Eye (tissue), 1 donor: ENCODE results near the gene VPS11.
A peak's percentile ranks its signal among the peaks of the same experiment; 100 is the strongest.
"Not testable (repeated sequence)": the region's sequence is repeated elsewhere in the genome, so short reads cannot be mapped to it uniquely, and the experiment has no call there.

Source experiments
- DNase-seq: peaks from one replicate; pipeline ENCODE4 v3.0.0-alpha.2; 2015

The VPS11 gene

DNA sequence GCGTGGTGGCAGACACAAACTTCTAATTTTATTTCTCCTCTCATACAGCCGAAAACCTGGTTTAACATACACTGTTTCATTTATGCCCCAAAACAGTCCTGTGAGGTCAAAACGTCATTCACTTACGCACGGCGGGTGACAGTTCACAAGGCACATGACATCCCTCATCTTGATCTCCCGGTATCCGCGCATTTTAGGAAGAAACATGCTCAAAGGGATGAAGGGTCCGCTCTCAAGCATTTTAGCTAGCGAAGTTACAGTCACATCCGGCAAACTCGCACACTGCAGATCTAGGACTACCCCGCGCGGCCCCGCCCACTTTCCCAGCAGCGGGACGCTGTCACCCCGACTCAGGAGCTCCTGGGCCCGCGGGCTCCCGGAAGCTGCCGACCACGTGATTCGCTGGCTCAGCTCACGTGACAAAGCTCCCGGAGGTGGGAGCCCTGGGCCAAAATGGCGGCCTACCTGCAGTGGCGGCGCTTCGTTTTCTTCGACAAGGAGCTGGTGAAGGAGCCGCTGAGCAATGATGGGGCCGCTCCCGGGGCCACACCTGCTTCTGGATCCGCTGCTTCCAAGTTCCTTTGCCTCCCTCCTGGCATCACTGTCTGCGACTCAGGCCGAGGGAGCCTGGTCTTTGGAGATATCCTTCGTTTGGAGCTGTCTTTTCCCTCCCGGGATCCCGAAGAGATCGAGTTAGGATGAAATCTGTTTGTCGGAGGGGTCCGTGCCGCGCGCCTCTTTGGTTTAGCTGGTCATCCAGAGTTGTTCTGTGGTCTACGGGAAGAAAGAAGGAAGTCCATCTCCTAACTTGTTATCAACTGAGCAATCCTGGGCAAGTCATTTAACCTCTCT lies at the start of gene VPS11:
Gene VPS11, plus strand, starts transcription at position 448 of the 852 bp plus-strand sequence. Its CDS starts 6 bp downstream, at position 454.
- peak; percentile 97 for DNase-seq

DNA sequence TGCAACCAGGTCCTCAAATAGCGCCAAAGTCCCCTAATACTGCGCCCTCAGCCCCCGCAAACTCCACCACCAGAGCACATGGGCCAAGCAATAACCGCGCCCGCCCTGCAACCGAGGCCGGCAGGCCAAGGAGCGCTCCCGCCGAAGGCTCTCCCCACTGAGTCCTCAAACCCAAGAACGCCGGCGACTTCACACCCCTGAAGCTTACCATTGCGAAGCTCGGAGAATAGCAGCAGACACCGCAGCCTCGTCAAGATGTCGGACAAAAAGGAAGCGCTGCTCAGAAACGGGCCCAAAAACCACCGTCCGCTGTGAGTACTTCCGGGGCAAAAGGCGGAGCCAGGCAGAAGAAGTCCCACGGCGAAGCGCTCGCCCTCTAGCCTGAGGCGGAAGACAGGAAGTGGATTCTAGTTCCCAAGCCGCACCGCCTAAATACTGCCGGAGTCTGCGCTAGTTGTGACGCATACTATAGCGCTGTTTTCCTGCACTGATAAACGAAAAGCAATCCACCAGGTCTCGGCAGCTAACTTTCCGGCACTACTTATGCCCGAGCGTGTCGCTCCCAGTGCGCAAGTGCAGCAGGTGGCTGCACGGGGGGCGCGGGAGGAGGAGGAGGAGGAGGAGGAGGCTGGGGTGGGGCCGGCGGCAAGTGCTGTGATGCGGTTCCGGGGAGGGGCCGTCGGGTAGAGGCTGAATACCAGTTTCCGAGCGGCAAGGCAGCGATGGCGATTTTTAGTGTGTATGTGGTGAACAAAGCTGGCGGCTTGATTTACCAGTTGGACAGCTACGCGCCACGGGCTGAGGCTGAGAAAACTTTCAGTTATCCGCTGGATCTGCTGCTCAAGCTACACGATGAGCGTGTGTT lies 49.3 kb upstream of the VPS11 start, which contains the start of the genes RPS25 and TRAPPC4:
Gene RPS25, minus strand, starts transcription at position 270 of the 865 bp plus-strand sequence. Its CDS starts 59 bp downstream, at position 211.
Gene TRAPPC4, plus strand, starts transcription at position 693 of the 865 bp plus-strand sequence. Its CDS starts 30 bp downstream, at position 723.
- DNase-seq: peak; percentile 99

DNA sequence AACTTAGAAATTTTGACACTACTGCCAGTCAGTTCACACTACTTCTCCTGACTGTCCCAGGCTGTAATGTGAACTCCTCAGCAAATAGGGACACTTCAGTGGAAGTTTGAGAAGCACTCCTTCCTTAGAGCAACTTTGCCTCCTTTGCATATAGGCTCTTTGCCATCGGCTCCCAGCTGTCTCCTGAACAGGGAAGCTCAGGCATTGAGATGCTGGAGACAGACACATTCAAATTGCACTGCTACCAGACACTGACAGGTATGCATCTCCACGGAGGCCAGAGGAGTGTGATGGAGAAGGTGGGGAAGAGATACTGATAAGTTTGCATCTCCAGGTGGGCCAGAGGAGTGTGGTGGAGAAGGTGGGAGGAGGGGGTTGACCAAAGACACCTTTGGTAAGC lies 47.6 kb upstream of the VPS11 start:
- DNase-seq: no peak

DNA sequence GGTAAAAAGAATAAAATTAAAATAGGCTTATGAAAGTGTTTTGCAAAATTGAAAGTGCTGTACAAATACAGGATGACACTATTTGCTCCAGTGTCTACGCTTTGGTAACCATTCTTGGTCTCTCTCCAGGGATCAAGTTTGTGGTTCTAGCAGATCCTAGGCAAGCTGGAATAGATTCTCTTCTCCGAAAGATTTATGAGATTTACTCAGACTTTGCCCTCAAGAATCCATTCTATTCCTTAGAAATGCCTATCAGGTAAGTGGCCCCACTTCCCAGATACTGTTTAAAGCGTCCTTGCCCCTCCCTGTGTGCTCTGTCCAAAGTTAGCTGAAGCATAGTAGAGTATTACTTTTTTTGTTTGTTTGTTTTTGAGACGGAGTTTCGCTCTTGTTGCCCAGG lies 46.0 kb upstream of the VPS11 start:
- no peak for DNase-seq

DNA sequence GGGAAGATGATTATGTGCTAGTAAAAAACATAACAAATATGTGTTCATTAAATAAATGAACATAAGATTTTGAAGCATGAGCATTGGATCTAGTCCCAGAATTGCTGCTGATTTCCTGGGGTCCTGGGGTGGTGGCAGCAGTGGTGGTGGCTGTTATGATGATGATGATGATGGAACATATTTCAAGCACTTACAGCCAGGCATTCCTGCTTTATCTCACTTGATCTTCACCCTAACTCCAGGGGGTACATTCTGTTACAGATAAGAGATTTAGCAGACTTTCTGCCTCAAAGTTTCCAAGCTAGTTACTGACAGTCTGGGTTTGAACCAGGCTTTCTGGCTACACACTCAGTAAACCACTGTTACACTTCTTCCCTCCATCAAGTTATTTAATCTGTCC lies 43.9 kb upstream of the VPS11 start:
- DNase-seq: no peak

DNA sequence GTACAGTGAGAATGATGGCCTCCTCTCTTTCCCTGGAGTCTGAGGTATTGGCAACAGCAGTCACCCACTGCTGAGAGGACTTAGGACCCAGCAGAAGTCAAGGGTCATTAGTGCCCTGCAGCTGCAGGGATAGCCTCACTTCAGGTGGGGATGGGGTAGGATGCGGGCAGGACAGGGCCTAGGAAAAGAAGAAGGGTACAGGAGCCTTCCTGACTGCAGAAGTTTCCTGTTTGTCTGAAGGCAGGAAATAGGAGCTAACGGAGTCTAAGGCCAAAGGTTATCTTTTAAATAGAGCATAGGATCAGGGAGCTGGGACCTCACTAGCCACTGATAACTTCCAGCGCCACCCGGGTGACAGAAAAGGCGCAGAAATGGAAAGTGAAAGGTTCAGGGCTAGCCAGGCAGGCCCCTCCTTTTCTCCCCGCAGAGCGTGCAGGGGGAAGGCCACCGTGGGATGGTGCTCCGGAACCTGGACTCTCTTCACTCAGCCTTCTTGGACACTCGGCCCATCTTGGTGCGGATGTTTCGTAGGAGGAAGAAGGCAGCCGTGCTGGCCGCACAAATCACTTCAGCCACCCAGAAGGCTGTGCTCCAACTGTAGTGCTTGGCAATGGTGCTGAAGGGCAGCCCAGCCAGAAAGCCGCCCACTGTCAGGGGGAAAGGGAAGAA lies 43.1 kb upstream of the VPS11 start:
- DNase-seq: no peak

DNA sequence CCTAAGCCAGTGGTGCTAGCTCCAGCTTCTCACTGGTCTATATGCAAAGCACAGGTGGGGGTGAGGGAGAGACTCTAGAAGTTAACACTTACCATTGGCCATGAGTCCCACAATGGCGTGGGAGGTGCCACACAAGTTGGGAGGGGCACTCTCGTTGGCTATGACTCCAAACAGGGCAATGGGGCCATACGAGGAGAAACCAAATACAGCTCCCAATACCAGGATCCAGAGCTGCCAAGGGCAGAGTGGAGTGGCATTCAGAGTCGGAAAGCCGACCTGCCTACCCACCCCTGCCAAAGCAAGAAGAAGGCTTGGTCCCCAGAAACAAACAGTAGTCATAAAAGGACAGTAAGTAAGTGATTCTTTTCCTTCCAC lies 42.5 kb upstream of the VPS11 start:
- no peak for DNase-seq

DNA sequence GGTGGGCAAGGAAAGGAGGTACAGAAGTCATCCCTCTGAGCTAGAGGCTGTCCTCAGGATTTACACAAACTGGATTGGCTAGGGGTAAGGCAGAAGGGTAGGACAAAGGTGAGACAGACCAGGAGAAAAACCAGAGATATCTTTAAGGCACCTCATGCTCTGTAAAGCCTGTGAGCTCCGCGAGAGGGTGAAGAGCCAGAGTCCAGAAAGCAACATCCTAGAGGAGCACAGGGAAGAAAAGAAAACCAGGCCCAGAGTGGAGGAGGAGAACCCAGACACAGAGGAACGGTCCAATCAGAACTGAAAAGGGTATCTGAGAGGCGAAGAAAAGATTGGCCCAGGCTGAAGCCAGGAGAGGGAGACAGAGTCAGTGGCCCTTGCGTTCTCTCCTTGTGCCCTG lies 42.1 kb upstream of the VPS11 start:
- no peak for DNase-seq

DNA sequence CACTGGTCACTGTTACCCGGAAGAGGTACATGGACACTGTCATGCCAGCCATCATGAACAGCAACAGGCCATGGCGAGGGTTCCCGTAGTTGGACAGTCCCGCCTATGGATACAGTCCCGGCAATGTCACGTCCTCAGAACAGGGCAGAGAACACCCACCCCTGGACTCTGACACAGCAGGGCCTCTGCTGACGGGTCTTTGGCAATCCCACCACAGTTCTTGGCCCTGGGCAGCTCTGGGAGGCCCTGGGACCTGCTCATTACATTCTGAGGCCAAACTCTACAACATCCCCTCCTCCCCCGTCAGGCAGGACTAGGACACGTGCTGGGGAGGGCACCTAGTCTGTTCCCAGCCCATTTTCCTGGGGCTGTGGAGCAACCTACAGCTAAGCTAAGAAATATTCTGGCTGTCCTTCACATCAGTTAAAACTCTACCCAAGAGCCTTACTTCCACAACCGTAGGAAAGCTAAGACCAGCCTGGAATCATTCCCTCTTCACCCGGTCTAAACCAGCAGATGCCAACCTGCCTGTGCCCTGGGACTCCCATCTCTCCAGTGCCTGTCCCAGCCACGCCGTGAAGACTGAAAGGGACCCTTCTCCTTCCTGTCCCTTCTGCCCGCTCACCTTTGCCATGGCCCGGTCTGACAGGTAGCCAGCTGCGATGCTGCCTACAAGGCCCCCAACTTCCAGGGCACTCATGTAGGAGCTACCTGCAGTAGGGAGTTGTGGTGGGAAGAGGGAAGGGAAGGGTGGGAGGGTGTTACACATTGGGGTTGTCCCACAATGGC lies 41.4 kb upstream of the VPS11 start:
- DNase-seq: no peak

DNA sequence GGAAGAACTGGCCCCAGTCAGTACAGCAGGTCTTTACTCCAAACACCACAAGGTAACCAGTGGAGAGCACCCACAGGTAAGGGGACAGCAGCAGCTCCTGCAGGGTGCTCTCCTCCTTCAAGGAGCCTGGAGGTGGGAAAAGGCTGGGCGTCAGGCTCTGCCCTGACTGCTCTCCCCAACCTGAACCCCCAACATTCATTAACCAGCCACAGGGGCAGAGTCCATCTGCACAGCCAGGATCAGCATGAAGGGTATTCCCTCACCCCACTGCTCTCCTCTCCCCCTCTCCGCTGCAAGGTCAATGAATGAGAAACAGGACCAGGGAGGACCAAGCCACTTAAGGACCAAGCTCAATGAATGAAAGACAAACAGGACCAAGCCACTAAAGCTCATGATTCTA lies 40.6 kb upstream of the VPS11 start:
- DNase-seq: no peak

DNA sequence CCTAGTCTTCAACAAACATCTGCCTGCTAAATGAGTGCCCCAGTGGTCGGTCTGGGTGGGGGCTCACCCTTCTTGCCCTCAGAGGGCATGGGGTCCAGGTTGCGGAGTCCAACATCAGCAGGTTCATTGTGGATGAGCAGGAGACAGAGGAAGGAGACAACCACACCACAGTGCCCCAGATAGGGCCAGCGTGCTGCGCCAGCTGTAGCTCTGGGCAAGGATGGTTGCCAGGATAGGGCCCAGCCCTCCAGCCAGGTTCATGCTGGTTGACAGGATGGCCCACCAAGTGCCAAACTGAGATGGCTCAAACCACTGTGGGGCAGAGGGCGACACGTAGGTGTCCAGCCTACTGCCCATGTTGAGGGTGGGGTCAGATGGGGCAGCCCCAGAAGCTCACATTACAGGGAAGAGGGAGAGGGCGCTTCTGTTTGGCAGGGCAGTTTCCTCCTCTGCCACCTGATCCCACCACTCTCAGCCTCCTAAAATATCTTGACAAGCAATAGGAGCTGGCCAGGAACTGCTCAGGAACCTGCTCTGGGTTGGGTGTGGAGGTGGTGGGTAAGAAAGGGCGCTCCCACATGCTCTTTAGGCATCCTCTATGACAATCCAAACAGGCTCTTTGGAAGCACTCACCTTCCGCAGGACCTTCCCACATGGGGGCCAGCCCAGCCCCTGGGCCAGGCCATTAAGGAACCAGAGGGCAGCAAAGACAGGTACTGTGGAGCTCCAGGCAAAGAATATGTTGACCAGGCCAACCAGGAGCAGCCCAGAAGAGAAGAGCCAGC lies 39.9 kb upstream of the VPS11 start:
- DNase-seq: no peak

DNA sequence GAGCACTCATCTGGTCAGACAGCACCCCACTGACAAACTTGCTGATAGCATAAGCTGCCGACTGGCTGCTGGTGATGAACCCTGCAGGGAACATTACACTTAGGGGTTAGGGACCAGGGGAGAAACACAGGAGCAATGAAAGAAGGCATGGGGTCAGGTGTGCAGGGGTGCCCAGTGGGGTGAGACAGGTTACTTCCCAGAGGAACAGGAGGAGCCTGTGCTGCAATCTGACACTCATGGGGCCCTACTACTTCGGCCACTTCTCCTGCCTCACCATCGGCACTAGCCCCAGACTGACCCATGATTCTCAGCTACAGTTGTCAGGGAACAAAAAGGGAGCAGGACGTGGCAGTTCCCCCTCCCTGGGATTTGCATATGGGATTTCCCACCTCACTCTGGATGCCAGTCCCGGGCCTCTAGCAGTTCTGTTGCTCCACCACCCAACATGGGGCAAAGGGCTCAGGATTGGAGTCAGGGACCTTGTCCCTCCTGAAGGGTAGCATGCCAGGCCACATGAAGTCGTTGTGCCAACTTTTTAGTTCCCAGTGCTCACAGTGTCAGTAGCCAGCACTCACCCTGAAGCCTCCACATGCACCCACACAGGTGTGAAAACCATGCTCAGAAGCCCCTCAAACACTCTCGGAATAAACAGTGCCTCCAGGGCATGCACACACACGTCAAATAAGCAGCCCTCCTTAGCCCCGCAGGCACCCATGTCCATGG lies 39.1 kb upstream of the VPS11 start:
- no peak for DNase-seq

DNA sequence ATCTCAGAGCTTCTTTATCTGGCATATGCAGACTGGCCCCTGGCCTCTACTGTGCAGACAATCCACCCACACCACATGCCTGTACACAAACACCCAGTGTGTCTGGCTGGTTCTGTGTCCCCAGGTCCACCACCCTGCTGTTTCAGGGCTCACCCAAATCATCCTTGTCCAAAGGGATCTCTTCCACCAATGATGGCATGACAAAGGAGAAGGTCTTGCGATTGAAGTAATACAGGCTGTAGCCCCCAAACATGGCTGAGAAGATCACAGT lies 38.6 kb upstream of the VPS11 start:
- DNase-seq: no peak

DNA sequence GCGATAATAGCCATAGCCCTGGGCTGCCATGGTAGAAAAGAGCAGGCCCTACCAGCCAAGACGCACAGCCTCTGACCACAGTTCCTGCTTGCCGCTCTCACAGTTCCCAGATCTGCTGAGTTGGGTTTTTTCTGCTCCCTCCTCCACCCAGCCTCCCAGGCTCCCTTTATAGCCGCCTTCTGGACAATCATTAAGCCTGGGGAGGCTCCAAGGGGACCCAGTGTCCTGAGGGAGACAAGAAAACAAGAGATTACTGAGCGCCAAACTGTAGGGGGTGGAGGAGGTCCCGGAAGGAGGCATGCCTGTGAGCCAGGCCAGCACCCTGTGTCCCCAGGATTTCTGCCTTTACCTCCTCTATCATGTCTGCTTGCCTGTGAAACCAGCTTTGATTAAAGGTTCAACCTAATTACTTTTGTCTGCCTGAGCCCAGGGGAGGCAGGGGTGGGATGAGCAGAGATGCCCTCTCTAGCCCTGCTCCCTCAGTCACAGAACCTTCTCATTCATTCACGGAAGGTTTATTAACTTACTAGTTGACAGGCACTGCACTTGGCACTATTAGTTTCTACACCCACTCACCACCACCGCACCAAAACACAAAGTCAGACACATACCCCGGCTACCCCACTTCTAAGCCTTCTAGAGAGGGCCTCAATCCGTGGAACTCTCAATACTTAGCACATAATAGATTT lies 38.1 kb upstream of the VPS11 start:
- peak; percentile 33 for DNase-seq

DNA sequence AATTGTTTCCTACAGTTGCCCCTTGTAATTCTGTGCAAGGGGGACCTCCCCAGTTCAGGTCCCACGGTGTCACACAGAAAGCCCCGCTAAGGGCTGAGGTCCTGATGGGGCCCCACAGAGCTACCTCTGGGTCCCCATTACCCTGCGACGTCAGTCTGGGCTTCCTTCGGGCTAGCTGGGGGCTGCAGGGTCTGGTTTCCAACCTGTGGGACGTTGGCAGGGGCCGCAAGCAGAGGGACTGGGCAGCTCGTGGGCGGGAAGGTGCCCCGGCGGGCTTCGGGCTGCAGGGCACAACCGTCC lies 37.6 kb upstream of the VPS11 start:
- no peak for DNase-seq

DNA sequence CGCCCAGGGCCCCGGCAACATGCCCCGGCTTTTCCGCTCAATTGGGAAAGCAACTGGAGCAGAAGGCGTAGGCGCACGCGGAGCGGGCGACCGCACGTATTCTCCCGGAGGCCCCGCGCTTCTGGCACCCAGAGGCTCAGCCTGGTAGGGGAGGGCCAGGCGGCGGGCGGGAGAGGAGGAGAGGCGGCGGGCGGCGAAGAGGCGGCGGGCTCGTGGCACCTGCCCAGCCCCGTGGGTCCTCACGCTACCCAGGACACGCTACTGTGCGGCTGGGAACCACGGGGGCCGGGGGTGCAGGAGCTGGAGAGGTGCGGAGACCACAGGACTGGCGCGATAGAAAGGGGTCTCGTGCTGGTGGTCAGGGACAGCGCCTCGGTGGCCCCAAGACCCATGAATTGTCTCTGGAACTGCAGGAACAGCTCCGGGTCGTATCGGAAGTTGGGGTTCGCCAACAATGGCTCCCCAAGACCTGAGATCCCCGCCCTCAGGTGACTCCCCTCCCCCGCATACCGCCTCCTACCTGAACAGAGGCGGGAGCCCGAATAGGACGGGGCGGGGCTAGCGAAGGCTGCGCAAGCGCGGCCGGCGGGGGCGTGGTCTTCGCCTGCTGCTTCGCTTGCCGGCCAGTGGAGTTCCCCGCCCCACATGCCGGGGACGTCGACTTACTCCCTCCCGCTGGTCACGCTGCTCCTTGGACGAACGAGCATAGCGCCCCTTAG lies 37.1 kb upstream of the VPS11 start, which contains the start of gene SLC37A4:
Gene SLC37A4, minus strand, starts transcription at position 549 of the 719 bp plus-strand sequence.
- DNase-seq: peak; percentile 98

DNA sequence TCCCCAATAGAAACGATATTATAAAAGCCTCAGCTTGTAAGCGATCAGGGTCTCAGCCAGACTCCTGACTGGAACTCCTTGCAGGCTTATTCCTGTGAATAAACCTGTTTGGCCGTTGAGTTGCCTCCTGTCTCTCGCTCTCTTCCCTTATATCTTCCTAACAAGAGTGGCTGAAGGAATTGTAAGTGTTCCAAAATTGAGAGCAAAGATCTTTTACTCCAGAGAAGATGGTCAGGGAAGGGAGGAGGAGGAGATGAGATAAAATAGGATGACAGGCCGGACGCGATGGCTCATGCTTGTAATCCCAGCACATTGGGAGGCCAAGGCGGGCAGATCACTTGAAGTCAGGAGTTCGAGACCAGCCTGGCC lies 35.7 kb upstream of the VPS11 start:
- no peak for DNase-seq

DNA sequence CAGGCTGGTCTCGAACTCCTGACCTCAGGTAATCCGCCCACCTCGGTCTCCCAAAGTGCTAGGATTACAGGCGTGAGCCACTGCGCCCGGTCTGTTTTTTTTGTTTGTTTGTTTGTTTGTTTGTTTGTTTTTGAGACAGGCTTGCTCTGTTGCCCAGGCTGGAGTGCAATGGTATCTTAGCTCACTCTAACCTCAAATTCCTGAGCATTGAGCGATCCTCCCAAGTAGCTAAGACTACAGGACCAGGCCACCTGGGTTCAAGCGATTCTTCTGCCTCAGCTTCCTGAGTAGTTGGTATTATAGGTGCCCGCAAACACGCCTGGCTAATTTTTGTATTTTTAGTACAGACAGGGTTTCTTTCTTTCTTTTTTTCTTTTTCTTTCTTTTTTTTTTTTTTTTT lies 34.2 kb upstream of the VPS11 start:
- DNase-seq: not testable (repeated sequence)

DNA sequence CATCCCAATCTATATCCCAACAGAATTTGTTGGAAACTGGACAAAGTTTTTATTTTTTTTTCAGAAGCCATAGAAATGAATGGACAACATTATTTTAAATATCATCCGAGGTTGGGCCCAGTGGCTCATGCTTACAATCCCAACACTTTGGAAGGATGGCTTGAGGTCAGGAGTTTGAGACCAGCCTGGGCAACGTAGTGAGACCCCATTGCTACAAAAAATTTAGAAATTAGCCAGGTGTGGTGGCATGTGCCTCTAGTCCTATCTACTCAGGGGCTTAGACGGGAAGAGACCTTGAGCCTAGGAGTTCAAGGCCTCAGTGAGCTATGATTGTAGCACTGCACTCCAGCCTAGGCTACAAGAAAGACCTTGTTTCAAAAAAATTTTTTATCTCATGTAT lies 32.8 kb upstream of the VPS11 start:
- no peak for DNase-seq

DNA sequence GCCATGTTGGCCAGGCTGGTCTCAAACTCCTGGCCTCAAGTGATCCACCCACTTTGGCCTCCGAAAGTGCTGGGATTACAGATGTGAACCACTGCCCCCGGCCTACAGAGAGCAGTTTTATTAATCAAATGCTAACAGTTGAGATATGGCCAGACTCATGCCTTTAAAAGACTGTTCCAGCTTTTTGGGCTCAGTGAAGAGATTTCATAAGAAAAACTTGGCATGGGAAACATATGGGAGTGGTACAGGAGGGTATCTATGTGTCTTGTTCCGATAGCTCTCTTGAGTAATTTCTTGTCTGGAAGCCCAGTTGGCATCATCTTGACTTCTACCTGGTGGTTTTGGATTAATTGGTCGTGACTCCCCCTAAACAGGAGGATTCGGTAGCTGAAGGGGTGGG lies 28.7 kb upstream of the VPS11 start:
- no peak for DNase-seq
